RWPE2 (cell line): ENCODE measurements around the gene BAIAP2L2.

Source experiments
- ATAC-seq: fragments of 200-7000 bp; cut with Tn5 transposase; 3 replicates; pipeline ENCODE4 v1.9.1; 2021; ENCODE audit warnings: low read depth
- DNase-seq: peaks from one replicate; pipeline ENCODE4 v3.0.0-alpha.2; 2020; ENCODE audit warnings: low spot score
- H3K27ac ChIP-seq: fragments of 450-650 bp; 2 replicates; pipeline ENCODE4 v1.5.1; 2017; ENCODE audit warnings: mild to moderate bottlenecking; ENCODE audit not compliant: poor library complexity, severe bottlenecking
- H3K27me3 ChIP-seq: fragments of 250-450 bp; sonication (Bioruptor Pico); 2 replicates; pipeline ENCODE4 v1.5.1; 2021; ENCODE audit warnings: mild to moderate bottlenecking, moderate library complexity; ENCODE audit not compliant: insufficient read depth, poor library complexity, severe bottlenecking
- H3K36me3 ChIP-seq: fragments of 250-450 bp; sonication (Bioruptor Pico); 2 replicates; pipeline ENCODE4 v1.5.1; 2020; ENCODE audit warnings: low read depth, mild to moderate bottlenecking, moderate library complexity
- H3K4me1 ChIP-seq: fragments of 250-450 bp; sonication (Bioruptor Pico); 2 replicates; pipeline ENCODE4 v1.5.1; 2021; ENCODE audit warnings: mild to moderate bottlenecking, moderate library complexity; ENCODE audit not compliant: insufficient read depth, poor library complexity, severe bottlenecking
- H3K4me3 ChIP-seq: fragments of 250-450 bp; sonication (Bioruptor Pico); 2 replicates; pipeline ENCODE4 v1.5.1; 2021; ENCODE audit warnings: mild to moderate bottlenecking, moderate library complexity; ENCODE audit not compliant: severe bottlenecking
- H3K9me3 ChIP-seq: fragments of 250-450 bp; sonication (Bioruptor Pico); 2 replicates; pipeline ENCODE4 v1.5.1; 2021; ENCODE audit warnings: mild to moderate bottlenecking, moderate library complexity; ENCODE audit not compliant: severe bottlenecking
- TF ChIP-seq, protein P1 (sequence below): fragments of 450-650 bp; IDR thresholded peaks from one replicate; pipeline ENCODE4 v1.5.1; 2017; ENCODE audit warnings: mild to moderate bottlenecking, moderate library complexity; ENCODE audit not compliant: poor library complexity, severe bottlenecking

The BAIAP2L2 gene

DNA sequence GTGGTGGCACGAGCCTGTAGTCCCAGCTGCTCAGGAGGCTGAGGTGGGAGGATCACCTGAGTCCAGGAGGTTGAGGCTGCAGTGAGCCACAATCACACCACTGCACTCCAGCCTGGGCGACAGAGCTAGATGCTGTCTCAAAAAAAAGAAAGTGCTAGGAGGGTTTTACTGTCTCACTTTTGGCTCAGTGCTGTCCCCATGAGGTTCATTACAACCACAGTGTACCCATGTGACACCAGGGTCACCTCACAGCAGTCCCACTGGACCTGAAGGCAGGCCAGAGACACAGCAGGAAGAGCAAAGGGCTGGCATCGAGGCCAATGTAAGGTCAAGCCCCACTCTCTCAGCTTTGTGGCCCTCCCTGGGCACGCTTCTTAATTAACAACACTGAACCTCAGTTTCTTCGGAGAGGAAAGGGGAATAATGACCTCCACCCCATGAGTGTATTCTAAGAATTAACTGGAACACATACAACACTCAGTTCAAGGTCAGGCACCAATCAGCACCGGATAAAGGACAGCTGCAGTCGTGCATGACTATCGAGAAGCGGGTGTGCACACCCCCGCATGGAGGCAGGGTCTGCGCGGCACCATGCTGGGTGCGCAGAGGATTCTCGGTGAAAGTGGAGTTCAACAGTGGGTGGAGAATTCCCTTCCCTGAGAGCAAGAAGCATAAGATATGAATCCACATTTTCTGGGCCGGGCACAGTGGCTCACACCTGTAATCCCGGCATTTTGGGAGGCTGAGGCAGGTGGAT lies 30.9 kb upstream of the BAIAP2L2 start:
- peaks cover 23% of the 10 kb centered on the region for H3K4me1 ChIP-seq
- TF ChIP-seq, protein P1, sequence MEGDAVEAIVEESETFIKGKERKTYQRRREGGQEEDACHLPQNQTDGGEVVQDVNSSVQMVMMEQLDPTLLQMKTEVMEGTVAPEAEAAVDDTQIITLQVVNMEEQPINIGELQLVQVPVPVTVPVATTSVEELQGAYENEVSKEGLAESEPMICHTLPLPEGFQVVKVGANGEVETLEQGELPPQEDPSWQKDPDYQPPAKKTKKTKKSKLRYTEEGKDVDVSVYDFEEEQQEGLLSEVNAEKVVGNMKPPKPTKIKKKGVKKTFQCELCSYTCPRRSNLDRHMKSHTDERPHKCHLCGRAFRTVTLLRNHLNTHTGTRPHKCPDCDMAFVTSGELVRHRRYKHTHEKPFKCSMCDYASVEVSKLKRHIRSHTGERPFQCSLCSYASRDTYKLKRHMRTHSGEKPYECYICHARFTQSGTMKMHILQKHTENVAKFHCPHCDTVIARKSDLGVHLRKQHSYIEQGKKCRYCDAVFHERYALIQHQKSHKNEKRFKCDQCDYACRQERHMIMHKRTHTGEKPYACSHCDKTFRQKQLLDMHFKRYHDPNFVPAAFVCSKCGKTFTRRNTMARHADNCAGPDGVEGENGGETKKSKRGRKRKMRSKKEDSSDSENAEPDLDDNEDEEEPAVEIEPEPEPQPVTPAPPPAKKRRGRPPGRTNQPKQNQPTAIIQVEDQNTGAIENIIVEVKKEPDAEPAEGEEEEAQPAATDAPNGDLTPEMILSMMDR, result no peak
- no peak overlapping the region for H3K27ac ChIP-seq
- no peak for ATAC-seq
- no peak for DNase-seq
- no peaks in the 10 kb centered on the region for H3K27me3 ChIP-seq
- H3K36me3 ChIP-seq, result no peaks in the 10 kb centered on the region
- no peak overlapping the region for H3K4me3 ChIP-seq
- no peaks in the 10 kb centered on the region for H3K9me3 ChIP-seq

DNA sequence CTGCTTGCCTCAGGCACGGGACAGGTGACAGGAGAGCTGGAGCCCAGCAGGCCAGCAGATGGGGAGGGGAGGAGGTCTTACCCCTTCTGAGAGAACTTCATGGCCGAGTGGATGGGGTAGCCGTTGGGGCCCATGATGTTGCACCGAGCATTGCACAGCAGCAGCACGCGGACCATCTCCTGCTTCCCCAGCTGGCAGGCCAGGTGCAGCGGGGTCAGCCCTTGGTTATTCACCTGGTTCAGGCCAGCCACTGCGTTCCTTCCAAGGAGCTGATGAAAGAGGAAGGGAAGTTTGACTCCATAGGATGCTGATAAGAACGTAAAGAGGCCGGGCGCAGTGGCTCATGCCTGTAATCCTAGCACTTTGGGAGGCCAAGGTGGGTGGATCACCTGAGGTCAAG lies 29.4 kb upstream of the BAIAP2L2 start:
- no peaks in the 10 kb centered on the region for H3K9me3 ChIP-seq
- H3K27ac ChIP-seq, result no peak overlapping the region
- H3K4me1 ChIP-seq, result peaks cover 19% of the 10 kb centered on the region
- DNase-seq (no peak), ATAC-seq (no peak)
- TF ChIP-seq, protein P1, result no peak
- no peak overlapping the region for H3K4me3 ChIP-seq
- H3K36me3 ChIP-seq, result no peaks in the 10 kb centered on the region
- H3K27me3 ChIP-seq, result no peaks in the 10 kb centered on the region

DNA sequence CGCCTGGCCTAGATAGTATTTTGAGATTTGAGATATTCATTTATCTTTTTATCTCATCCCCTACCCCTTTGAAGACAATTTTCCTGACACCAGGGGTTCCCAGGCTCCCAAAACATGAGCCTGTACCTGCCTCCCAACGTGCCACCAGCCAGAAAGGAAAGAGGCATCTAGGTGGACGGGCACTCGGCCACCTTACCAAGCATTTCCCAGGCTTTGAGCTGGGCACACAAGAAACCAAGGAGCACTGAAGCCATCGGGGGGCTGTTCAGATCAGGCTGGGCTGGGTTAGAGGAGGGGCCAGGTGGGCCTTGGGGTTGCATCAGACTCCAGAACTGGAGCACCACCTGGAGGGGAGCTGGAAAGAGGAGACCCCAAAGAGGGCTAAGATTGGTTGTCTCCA lies 28.5 kb upstream of the BAIAP2L2 start:
- Histone ChIP-seq H3K36me3 (no peaks in the 10 kb centered on the region), H3K4me1 (peaks cover 18% of the 10 kb centered on the region), H3K9me3 (no peaks in the 10 kb centered on the region), H3K27ac (no peak overlapping the region), H3K4me3 (no peak overlapping the region), H3K27me3 (no peaks in the 10 kb centered on the region)
- ATAC-seq, result no peak
- TF ChIP-seq, protein P1, result no peak
- DNase-seq, result no peak

DNA sequence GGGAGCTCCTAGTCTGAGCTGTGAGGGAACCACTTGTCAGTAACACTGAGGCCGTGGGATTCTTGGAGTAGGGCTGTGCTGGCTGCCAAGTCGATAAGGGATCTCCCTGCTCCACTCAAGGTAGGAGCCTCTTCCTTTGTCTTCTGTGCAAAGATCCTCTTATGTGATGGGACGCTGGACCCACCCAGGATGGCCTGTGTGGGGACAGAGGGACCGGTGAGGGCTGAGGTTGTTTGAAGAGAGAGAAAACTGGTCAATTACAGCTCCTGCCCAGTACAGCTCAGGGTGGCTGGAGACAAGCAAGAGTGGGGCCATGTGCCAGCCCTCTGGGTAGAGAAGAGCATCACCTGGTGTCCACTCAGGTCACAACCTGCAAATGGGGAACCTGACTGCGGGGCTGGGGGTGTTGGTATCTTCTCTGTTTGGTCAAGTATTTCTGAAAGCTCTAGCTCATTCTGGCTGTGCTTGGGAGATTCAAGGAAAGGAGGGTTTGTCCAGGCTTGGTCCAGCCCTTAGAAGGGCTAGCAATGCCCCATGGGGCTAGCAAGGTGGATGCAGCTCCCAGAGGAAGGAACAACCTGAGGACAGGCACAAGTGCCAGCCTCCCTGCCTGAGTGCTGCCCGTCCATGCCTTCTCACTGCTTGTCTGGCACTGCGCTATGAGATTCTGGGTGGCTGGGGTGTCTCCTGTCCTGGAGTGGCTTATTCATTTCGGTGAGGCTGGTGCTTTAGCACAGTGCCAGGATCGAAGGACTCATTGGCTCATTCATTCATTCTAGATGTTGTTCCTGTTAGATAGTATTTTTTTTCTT lies 27.6 kb upstream of the BAIAP2L2 start:
- no peak for ATAC-seq
- no peaks in the 10 kb centered on the region for H3K36me3 ChIP-seq

More for the DNA sequence above, 27.6 kb upstream of the BAIAP2L2 start:
- no peak overlapping the region for H3K4me3 ChIP-seq
- no peak overlapping the region for H3K27ac ChIP-seq
- no peaks in the 10 kb centered on the region for H3K9me3 ChIP-seq
- no peaks in the 10 kb centered on the region for H3K27me3 ChIP-seq
- H3K4me1 ChIP-seq, result peaks cover 11% of the 10 kb centered on the region
- DNase-seq, result no peak
- TF ChIP-seq, protein P1, result no peak
